Trophoblast cell (in vitro differentiated cells and primary cell): ENCODE measurements around the gene ERBB2.

Experiments used
- DNase-seq, 2 donors: peaks; one replicate each; pipeline ENCODE4 v3.0.0-alpha.2; 2016
- H2AFZ ChIP-seq: 2 replicates; pipeline ENCODE4 v1.6.1; 2013; ENCODE audit warnings: low read length, moderate library complexity, mild to moderate bottlenecking; ENCODE audit not compliant: insufficient read depth, poor library complexity
- H2AK5ac ChIP-seq: 2 replicates; pipeline ENCODE4 v1.6.1; 2013; ENCODE audit warnings: mild to moderate bottlenecking, low read length
- H2BK120ac ChIP-seq: 2 replicates; pipeline ENCODE4 v1.6.1; 2013; ENCODE audit warnings: low read length, mild to moderate bottlenecking, moderate library complexity; ENCODE audit not compliant: insufficient read depth, poor library complexity
- H2BK12ac ChIP-seq: 2 replicates; pipeline ENCODE4 v1.6.1; 2013; ENCODE audit warnings: mild to moderate bottlenecking, low read length, moderate library complexity
- H2BK5ac ChIP-seq: 2 replicates; pipeline ENCODE4 v1.6.1; 2013; ENCODE audit warnings: low read length, low read depth, moderate library complexity, mild to moderate bottlenecking; ENCODE audit not compliant: poor library complexity
- H3K14ac ChIP-seq: 2 replicates; pipeline ENCODE4 v1.6.1; 2013; ENCODE audit warnings: mild to moderate bottlenecking, low read length
- H3K18ac ChIP-seq: 2 replicates; pipeline ENCODE4 v1.6.1; 2013; ENCODE audit warnings: mild to moderate bottlenecking, low read length
- H3K23ac ChIP-seq: 2 replicates; pipeline ENCODE4 v1.6.1; 2013; ENCODE audit warnings: low read length
- H3K27ac ChIP-seq: 2 replicates; pipeline ENCODE4 v1.5.1; 2013; ENCODE audit warnings: low read depth, mild to moderate bottlenecking, inconsistent platforms, low read length, moderate library complexity
- H3K27me3 ChIP-seq: 2 replicates; pipeline ENCODE4 v1.6.1; 2013; ENCODE audit warnings: inconsistent platforms, mild to moderate bottlenecking, low read length, moderate library complexity; ENCODE audit not compliant: insufficient read depth
- H3K36me3 ChIP-seq, 2 experiments: 1 replicate in 1 of 2; 2 replicates in 1 of 2; pipeline ENCODE4 v1.6.1; 2013; ENCODE audit warnings: low read length in 2 of 2, mild to moderate bottlenecking in 2 of 2, moderate library complexity in 1 of 2; ENCODE audit not compliant: insufficient read depth in 2 of 2, control insufficient read depth in 1 of 2
- H3K4ac ChIP-seq: 2 replicates; pipeline ENCODE4 v1.6.1; 2013; ENCODE audit warnings: low read depth, mild to moderate bottlenecking, low read length, moderate library complexity
- H3K4me1 ChIP-seq, 2 experiments: 1 replicate in 1 of 2; 2 replicates in 1 of 2; pipeline ENCODE4 v1.6.1; 2013; ENCODE audit warnings: low read length in 2 of 2, mild to moderate bottlenecking in 2 of 2, moderate library complexity in 1 of 2; ENCODE audit not compliant: insufficient read depth in 2 of 2, control insufficient read depth in 1 of 2
- H3K4me2 ChIP-seq: 2 replicates; pipeline ENCODE4 v1.6.1; 2013; ENCODE audit warnings: inconsistent platforms, mild to moderate bottlenecking, low read length, moderate library complexity
- H3K4me3 ChIP-seq: 2 replicates; pipeline ENCODE4 v1.5.1; 2013; ENCODE audit warnings: mild to moderate bottlenecking, low read depth, low read length, inconsistent platforms
- H3K79me1 ChIP-seq: one replicate; pipeline ENCODE4 v1.6.1; 2013; ENCODE audit warnings: low read length
- H3K79me2 ChIP-seq: 2 replicates; pipeline ENCODE4 v1.6.1; 2013; ENCODE audit warnings: low read length, mild to moderate bottlenecking; ENCODE audit not compliant: control insufficient read depth, insufficient read depth, poor library complexity
- H3K9ac ChIP-seq: 2 replicates; pipeline ENCODE4 v1.6.1; 2013; ENCODE audit warnings: mild to moderate bottlenecking, low read length
- H3K9me3 ChIP-seq: 2 replicates; pipeline ENCODE4 v1.6.1; 2013; ENCODE audit warnings: low read depth, mild to moderate bottlenecking, control low read depth, inconsistent platforms, low read length; ENCODE audit not compliant: insufficient read depth
- H4K12ac ChIP-seq: 2 replicates; pipeline ENCODE4 v1.6.1; 2013; ENCODE audit warnings: low read depth, mild to moderate bottlenecking, low read length, moderate library complexity
- H4K8ac ChIP-seq: 2 replicates; pipeline ENCODE4 v1.6.1; 2013; ENCODE audit warnings: low read depth, mild to moderate bottlenecking, low read length, moderate library complexity
- H4K91ac ChIP-seq: one replicate; pipeline ENCODE4 v1.6.1; 2013; ENCODE audit warnings: low read depth, mild to moderate bottlenecking, low read length, moderate library complexity
- WGBS: extraction: QIAGEN DNeasy Blood & Tissue Kit; methylation state at CpG from one replicate; pipeline ENCODE4 v1.1.7; 2013; ENCODE audit warnings: missing lambda C conversion rate; ENCODE audit not compliant: insufficient read length, insufficient coverage; ENCODE audit errors: extremely low coverage; 5-methylcytosine and 5-hydroxymethylcytosine counted together

Gene ERBB2

DNA sequence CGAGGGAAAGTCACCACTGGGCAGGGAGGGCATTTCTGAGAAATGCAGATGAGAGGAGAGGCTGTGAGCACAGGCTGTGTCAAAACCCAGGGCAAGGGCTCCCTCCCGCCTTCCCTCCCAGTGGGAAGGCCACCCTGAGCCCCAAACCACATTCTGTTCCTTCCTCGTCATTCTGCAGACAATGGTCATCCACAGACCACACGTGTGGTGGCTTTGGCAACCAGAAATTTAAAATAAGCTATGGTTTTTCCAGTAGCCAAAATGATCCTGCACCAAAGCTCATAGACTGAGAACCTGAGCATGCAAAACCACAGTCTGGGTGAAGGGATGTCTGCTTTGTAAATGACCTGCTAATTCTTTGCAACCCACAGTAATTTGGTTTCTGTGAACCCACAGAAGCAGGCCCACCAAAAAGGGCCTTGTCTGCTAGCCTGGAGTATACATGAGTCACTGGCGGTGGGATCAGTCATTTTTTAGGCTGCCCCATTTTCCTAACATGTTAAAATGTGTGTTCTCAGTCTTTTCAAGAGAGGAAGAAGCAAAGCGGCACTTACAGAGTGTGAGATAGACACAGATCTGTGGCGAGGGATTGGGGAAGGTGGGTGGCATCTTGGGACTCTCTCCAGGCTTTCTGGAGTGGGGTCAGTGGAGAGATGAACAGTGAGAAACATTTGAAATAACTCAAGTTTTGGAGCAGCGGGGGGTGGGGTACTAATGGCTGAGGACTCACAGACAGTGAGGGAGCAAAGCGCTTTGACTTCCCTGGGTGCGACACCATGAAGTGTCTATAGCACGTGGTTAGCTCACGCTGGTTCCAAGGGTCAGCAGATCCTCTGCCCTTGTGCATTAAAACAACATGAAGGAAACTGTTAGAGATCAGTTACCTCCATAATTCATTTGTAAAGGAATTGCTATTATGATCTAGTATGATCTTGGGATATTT is 58.3 kb downstream of the ERBB2 start:
- Histone ChIP-seq H2AK5ac (no peak overlapping the region), H3K4ac (no peak overlapping the region), H4K8ac (no peak overlapping the region), H3K4me3 (no peak overlapping the region), H3K14ac (no peak overlapping the region), H2AFZ (no peak overlapping the region), H3K18ac (no peak overlapping the region), H3K4me1 (peaks cover 0 to 8% of the 10 kb centered on the region in 2 experiments), H3K36me3 (no peaks in the 10 kb centered on the region), H2BK12ac (no peak overlapping the region), H3K27ac (no peak overlapping the region), H2BK120ac (no peak overlapping the region), H3K23ac (no peak overlapping the region), H3K9me3 (peaks cover 2% of the 10 kb centered on the region), H4K12ac (no peak overlapping the region), H3K79me2 (peaks cover 8% of the 10 kb centered on the region), H3K9ac (no peak overlapping the region), H2BK5ac (no peak overlapping the region), H4K91ac (no peak overlapping the region), H3K27me3 (no peaks in the 10 kb centered on the region), H3K79me1 (peaks cover 10% of the 10 kb centered on the region), H3K4me2 (no peak overlapping the region)
- DNase-seq: no peak
- no CpG with 5 or more reads among the region's 12 CpGs for WGBS

DNA sequence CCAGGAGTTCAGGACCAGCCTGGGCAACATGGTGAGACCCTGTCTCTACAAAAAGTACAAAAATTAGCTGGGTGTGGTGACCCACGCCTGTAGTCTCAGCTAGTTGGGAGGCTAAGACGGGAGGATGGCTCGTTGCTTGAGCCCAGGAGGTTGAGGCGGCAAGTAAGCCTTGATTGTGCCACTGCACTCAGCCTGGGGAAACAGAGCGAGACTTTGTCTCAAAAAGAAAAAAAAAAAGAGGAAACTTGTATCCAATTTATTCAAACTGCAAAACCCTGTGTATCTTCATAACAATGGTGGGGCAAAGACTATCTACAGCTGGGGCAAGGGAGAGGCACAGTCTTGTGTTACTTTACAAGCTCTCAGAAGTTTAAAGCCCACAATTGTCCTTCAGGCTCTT is 59.3 kb downstream of the ERBB2 start:
- Histone ChIP-seq H3K79me2 (peaks cover 2% of the 10 kb centered on the region), H4K8ac (no peak overlapping the region), H3K9me3 (peaks cover 2% of the 10 kb centered on the region), H3K36me3 (no peaks in the 10 kb centered on the region), H3K27ac (no peak overlapping the region), H4K12ac (no peak overlapping the region), H4K91ac (no peak overlapping the region), H3K18ac (no peak overlapping the region), H3K9ac (no peak overlapping the region), H2BK12ac (no peak overlapping the region), H2BK5ac (no peak overlapping the region), H3K27me3 (no peaks in the 10 kb centered on the region), H3K4ac (no peak overlapping the region), H3K4me1 (peaks cover 0 to 2% of the 10 kb centered on the region in 2 experiments), H2AK5ac (no peak overlapping the region), H3K23ac (no peak overlapping the region), H3K14ac (no peak overlapping the region), H2BK120ac (no peak overlapping the region), H2AFZ (no peak overlapping the region), H3K4me2 (no peak overlapping the region), H3K4me3 (no peak overlapping the region), H3K79me1 (peaks cover 3% of the 10 kb centered on the region)
- no CpG with 5 or more reads among the region's 5 CpGs for WGBS
- no peak for DNase-seq

DNA sequence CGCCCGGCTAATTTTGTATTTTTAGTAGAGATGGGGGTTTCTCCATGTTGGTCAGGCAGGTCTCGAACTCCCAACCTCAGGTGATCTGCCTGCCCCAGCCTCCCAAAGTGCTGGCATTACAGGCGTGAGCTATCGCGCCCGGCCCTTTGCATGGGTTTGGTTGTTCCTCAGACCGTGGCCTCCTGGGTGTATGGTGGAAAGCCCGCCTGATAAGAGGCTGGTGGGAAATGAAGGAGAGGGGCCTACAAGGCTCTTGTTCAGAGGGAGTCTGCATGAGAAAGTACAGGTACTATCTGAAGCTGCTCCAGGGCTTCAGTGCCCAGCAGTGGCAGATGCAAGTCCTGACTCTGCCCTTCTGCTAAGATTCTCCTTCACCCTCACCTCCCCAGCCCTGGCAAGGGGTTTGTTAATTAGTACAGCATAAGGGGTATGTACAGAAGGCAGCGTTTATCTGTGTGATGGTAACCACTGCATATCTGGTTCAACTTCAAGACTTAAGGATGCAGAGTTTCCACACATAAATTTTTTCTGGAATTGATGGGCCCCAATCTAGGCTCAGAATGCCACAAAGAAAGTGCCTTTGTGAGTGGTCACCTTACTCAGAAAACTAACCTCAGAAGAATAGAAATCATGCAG is 62.1 kb downstream of the ERBB2 start:
- no CpG with 5 or more reads among the region's 10 CpGs for WGBS
- no peak overlapping the region for H4K12ac ChIP-seq
- H3K14ac ChIP-seq: no peak overlapping the region
- peaks cover 2% of the 10 kb centered on the region for H3K9me3 ChIP-seq
- no peaks in the 10 kb centered on the region for H3K79me1 ChIP-seq
- H3K79me2 ChIP-seq: no peaks in the 10 kb centered on the region
- H3K4me1 ChIP-seq: no peaks in the 10 kb centered on the region
- H2AK5ac ChIP-seq: no peak overlapping the region
- no peak overlapping the region for H2BK120ac ChIP-seq
- no peak overlapping the region for H2BK5ac ChIP-seq
- no peak overlapping the region for H3K23ac ChIP-seq
- no peak overlapping the region for H3K9ac ChIP-seq
- no peak overlapping the region for H2BK12ac ChIP-seq
- H3K4me3 ChIP-seq: no peak overlapping the region
- H3K27me3 ChIP-seq: no peaks in the 10 kb centered on the region
- H4K91ac ChIP-seq: no peak overlapping the region
- no peak overlapping the region for H2AFZ ChIP-seq
- H3K18ac ChIP-seq: no peak overlapping the region
- no peak for DNase-seq
- no peaks in the 10 kb centered on the region for H3K36me3 ChIP-seq
- no peak overlapping the region for H4K8ac ChIP-seq
- H3K4ac ChIP-seq: no peak overlapping the region
- H3K27ac ChIP-seq: no peak overlapping the region
- no peak overlapping the region for H3K4me2 ChIP-seq

DNA sequence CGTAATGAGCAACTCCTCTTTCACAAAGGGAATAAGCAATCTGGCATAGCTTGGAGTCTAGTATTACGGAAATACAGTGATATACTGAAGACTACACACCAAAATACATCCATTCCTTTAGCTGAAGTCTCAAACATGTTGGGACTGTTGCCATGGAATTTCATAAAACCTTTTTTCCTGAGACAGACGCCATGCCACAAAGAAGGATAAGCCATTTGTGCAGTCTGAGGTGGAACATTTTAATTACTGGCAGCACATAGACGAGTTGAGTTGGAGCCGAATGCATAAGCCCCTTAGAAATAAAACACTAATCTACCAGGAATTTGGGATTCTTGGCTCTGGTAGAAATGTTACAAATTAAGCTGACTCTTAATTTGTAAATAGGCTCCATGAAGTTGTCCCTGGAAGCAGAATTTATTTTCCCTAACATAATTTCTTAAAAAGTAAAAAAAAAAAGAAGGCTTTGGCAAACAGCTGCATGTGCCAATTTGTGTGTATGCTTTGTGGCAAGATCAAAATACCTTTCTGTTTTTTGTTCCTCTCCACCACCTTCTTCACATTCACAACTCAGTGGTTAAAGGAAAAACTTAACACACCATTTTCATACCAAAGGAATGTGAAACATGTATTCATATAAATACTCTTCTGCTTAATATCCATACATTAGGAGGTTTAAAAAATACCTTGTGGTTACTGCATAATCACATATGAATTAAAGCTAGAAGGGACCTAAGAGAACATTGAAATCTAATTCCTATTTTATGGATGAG is 63.4 kb downstream of the ERBB2 start:
- no peak overlapping the region for H3K4ac ChIP-seq
- no peaks in the 10 kb centered on the region for H3K79me1 ChIP-seq
- no peaks in the 10 kb centered on the region for H3K79me2 ChIP-seq
- no peaks in the 10 kb centered on the region for H3K36me3 ChIP-seq
- H3K18ac ChIP-seq: no peak overlapping the region
- H3K14ac ChIP-seq: no peak overlapping the region
- no peaks in the 10 kb centered on the region for H3K27me3 ChIP-seq
- H3K23ac ChIP-seq: no peak overlapping the region
- peaks cover 2% of the 10 kb centered on the region for H3K9me3 ChIP-seq
- WGBS: no CpG with 5 or more reads among the region's 5 CpGs
- no peak overlapping the region for H2BK5ac ChIP-seq
- H3K27ac ChIP-seq: no peak overlapping the region
- H3K4me2 ChIP-seq: no peak overlapping the region
- H3K9ac ChIP-seq: no peak overlapping the region
- H3K4me1 ChIP-seq: no peaks in the 10 kb centered on the region
- H2BK120ac ChIP-seq: no peak overlapping the region
- no peak overlapping the region for H2AK5ac ChIP-seq
- no peak for DNase-seq
- H4K8ac ChIP-seq: no peak overlapping the region
- no peak overlapping the region for H4K12ac ChIP-seq
- no peak overlapping the region for H2BK12ac ChIP-seq
- no peak overlapping the region for H3K4me3 ChIP-seq
- H4K91ac ChIP-seq: no peak overlapping the region
- H2AFZ ChIP-seq: no peak overlapping the region
